OCI-LY7 (cell line): ENCODE measurements around the gene CABP4. TPM values are rescaled to one million over a fixed set of nuclear protein-coding genes. Genes with fewer than 3 reads are reported as not detected.

ENCODE experiments used
- BruUV-seq: library from RNA; stranded (reverse); fragments of 400-500 nt; replicated peaks from 2 replicates; lab custom pipeline; 2021; lab: Mats Ljungman, UMichigan
- CTCF ChIA-PET: fragments of 300-600 bp; sonication (Branson Sonifier 250); formaldehyde crosslinking; loops from one replicate; lab custom pipeline; 2022; ENCODE audit warnings: antibody characterized with exemption; ENCODE audit not compliant: unreplicated experiment; lab: Charles Lee
- POLR2A ChIA-PET: fragments of 300-600 bp; sonication (Branson Sonifier 250); formaldehyde crosslinking; loops from one replicate; lab custom pipeline; 2022; ENCODE audit warnings: antibody characterized with exemption; lab: Charles Lee
- DNase-seq: peaks from one replicate; pipeline ENCODE4 v3.0.0-alpha.2; 2015; ENCODE audit warnings: low spot score
- H2AFZ ChIP-seq: fragments of 200-600 bp; sonication (generic), shearing (Covaris generic); 2 replicates; pipeline ENCODE4 v1.6.1; 2014; ENCODE audit warnings: mild to moderate bottlenecking, antibody characterized with exemption, low read length, moderate library complexity
- H3K27ac ChIP-seq: fragments of 200-600 bp; sonication (generic); 2 replicates; pipeline ENCODE4 v1.5.1; 2014; ENCODE audit warnings: mixed run types, low read depth, mild to moderate bottlenecking, moderate library complexity, low read length, inconsistent platforms; ENCODE audit not compliant: poor library complexity, severe bottlenecking
- H3K36me3 ChIP-seq: fragments of 200-600 bp; sonication (generic); 2 replicates; pipeline ENCODE4 v1.6.1; 2014; ENCODE audit warnings: mild to moderate bottlenecking, antibody characterized with exemption, low read length, moderate library complexity, mixed read lengths; ENCODE audit not compliant: insufficient read depth
- H3K4me1 ChIP-seq: fragments of 200-600 bp; sonication (generic); 2 replicates; pipeline ENCODE4 v1.5.1; 2014; ENCODE audit warnings: mild to moderate bottlenecking, low read length; ENCODE audit not compliant: insufficient read depth, poor library complexity, severe bottlenecking
- H3K4me2 ChIP-seq: fragments of 200-600 bp; sonication (generic); 2 replicates; pipeline ENCODE4 v1.6.1; 2014; ENCODE audit warnings: mild to moderate bottlenecking, low read length
- H3K4me3 ChIP-seq: fragments of 200-600 bp; sonication (generic); 2 replicates; pipeline ENCODE4 v1.5.1; 2014; ENCODE audit warnings: mild to moderate bottlenecking, low read depth, low read length; ENCODE audit not compliant: poor library complexity, severe bottlenecking
- H3K79me2 ChIP-seq: fragments of 200-600 bp; sonication (generic); 2 replicates; pipeline ENCODE4 v1.6.1; 2016; ENCODE audit warnings: low read depth, mild to moderate bottlenecking, low read length, moderate library complexity, mixed read lengths; ENCODE audit not compliant: insufficient read depth
- H3K9me2 ChIP-seq: fragments of 200-600 bp; sonication (generic); 2 replicates; pipeline ENCODE4 v1.6.1; 2016; ENCODE audit warnings: mild to moderate bottlenecking, low read length, mixed read lengths; ENCODE audit not compliant: insufficient read depth
- H3K9me3 ChIP-seq: fragments of 200-600 bp; sonication (generic); 2 replicates; pipeline ENCODE4 v1.6.1; 2014; ENCODE audit warnings: mild to moderate bottlenecking, mixed run types, low read length, mixed read lengths
- H4K20me1 ChIP-seq: fragments of 200-600 bp; sonication (generic); 2 replicates; pipeline ENCODE4 v1.6.1; 2014; ENCODE audit warnings: mild to moderate bottlenecking, antibody characterized with exemption, low read length, moderate library complexity, mixed read lengths; ENCODE audit not compliant: insufficient read depth
- CTCF ChIP-seq: fragments of 200-600 bp; sonication (generic); conservative IDR thresholded peaks from 2 replicates; pipeline ENCODE4 v1.5.1; 2014; ENCODE audit warnings: mild to moderate bottlenecking, antibody characterized with exemption, low read length, moderate library complexity, mixed read lengths
- EZH2phosphoT487 ChIP-seq: fragments of 200-600 bp; sonication (generic); IDR thresholded peaks from 2 replicates; pipeline ENCODE4 v1.6.1; 2018; ENCODE audit warnings: low read depth, borderline replicate concordance, mild to moderate bottlenecking, mixed run types, antibody characterized with exemption, low read length, moderate library complexity, mixed read lengths
- intact Hi-C: fragments of 100-400 bp; cut with micrococcal nuclease; formaldehyde crosslinking; loops from one replicate; pipeline ENCODE4 v1.10.0; 2022; ENCODE audit not compliant: unreplicated experiment
- total RNA-seq, 2 experiments: library from RNA; depleted of rRNA in 1 of 2; stranded (reverse); fragments of >200 nt in 1 of 2; shearing (Covaris generic) in 1 of 2; gene quantifications; 2 replicates each; pipeline ENCODE4 v1.2.3, GENCODE V29; 2014 to 2022

CABP4 gene
- total RNA-seq, 2 experiments from 2014 or later: 3.0 to 11.5 TPM

- peaks cover 23% of the 10 kb centered on the region; the same call in 1 of the 2 replicates for H3K79me2 ChIP-seq
- POLR2A ChIA-PET: interaction anchor here (0.7 to 4.2 kb wide), 12 partner anchors 8 to 994 kb away, joined by 3 to 20 read pairs (median 4); partner anchors contain the start of genes AIP, CORO1B, PPP1CA and PTPRCAP
- TF ChIP-seq EZH2phosphoT487: no peak
- TF ChIP-seq CTCF: no peak
- peaks cover 59% of the 10 kb centered on the region for H3K4me1 ChIP-seq
- peak overlapping the region; percentile 100 for H3K4me2 ChIP-seq
- H4K20me1 ChIP-seq: no peaks in the 10 kb centered on the region
- H2AFZ ChIP-seq: no peak overlapping the region
- no peaks in the 10 kb centered on the region; the same call in 1 of the 2 replicates for H3K36me3 ChIP-seq
- CTCF ChIA-PET: interaction anchor here (1.2 to 1.3 kb wide), 2 partner anchors 29 to 61 kb away, joined by 3 read pairs; no protein-coding TSS in a partner anchor
- DNase-seq: peak; percentile 32
- no peaks in the 10 kb centered on the region for H3K9me3 ChIP-seq
- peak overlapping the region; percentile 76 for H3K27ac ChIP-seq
- BruUV-seq: TSS peak; percentile 27
- intact Hi-C loops: loop anchor here (1.0 to 5.0 kb wide), 3 partner anchors 25 to 116 kb away; partner anchors contain the start of genes CORO1B and POLD4
- no peaks in the 10 kb centered on the region for H3K9me2 ChIP-seq
- peak overlapping the region; percentile 87 for H3K4me3 ChIP-seq
These were observed 12.9 kb downstream of the CABP4 start for GRCh38 chr11:67468056-67468455.

- H3K4me2 ChIP-seq: peak overlapping the region; percentile 100
- CTCF ChIA-PET: interaction anchor here (1.2 to 1.3 kb wide), 2 partner anchors 29 to 61 kb away, joined by 3 read pairs; no protein-coding TSS in a partner anchor
- H3K4me1 ChIP-seq: peaks cover 59% of the 10 kb centered on the region
- BruUV-seq: no TSS peak
- H3K9me2 ChIP-seq: no peaks in the 10 kb centered on the region
- POLR2A ChIA-PET: interaction anchor here (0.7 to 4.2 kb wide), 12 partner anchors 8 to 994 kb away, joined by 3 to 20 read pairs (median 4); partner anchors contain the start of genes AIP, CORO1B, PPP1CA and PTPRCAP
- H3K36me3 ChIP-seq: no peaks in the 10 kb centered on the region; the same call in 1 of the 2 replicates
- peak overlapping the region; percentile 87 for H3K4me3 ChIP-seq
- intact Hi-C loops: loop anchor here (1.0 to 5.0 kb wide), 3 partner anchors 25 to 116 kb away; partner anchors contain the start of genes CORO1B and POLD4
- TF ChIP-seq CTCF: no peak
- TF ChIP-seq EZH2phosphoT487: no peak
- H4K20me1 ChIP-seq: no peaks in the 10 kb centered on the region
- peaks cover 23% of the 10 kb centered on the region; the same call in 1 of the 2 replicates for H3K79me2 ChIP-seq
- DNase-seq: peak; percentile 46
- peak overlapping the region; percentile 76 for H3K27ac ChIP-seq
- H2AFZ ChIP-seq: no peak overlapping the region
- H3K9me3 ChIP-seq: no peaks in the 10 kb centered on the region
These were observed 13.3 kb downstream of the CABP4 start for GRCh38 chr11:67468456-67468758.
